K562 (cell line): ENCODE measurements around the gene PTPN9. TPM values are rescaled to one million over a fixed set of nuclear protein-coding genes. Genes with fewer than 3 reads are reported as not detected.

Source experiments
- CXXC5 ChIP-seq: fragments of 250-450 bp; sonication (Bioruptor Pico); IDR thresholded peaks from 2 replicates; pipeline ENCODE4 v1.8.0; 2022; ENCODE audit warnings: inconsistent platforms, mild to moderate bottlenecking, moderate library complexity
- FOXK2 ChIP-seq, 2 experiments: fragments of 450-650 bp; IDR thresholded peaks in 1 of 2; conservative IDR thresholded peaks in 1 of 2; 2 replicates each; pipeline ENCODE4 v1.6.1; 2016; ENCODE audit warnings: low read depth in 2 of 2, mild to moderate bottlenecking in 1 of 2
- HDAC1 ChIP-seq, 2 experiments: fragments of 450-650 bp; IDR thresholded peaks; 2 replicates each; pipeline ENCODE4 v1.6.1; 2016 to 2017; ENCODE audit warnings: inconsistent platforms in 1 of 2, mild to moderate bottlenecking in 1 of 2, moderate library complexity in 1 of 2
- L3MBTL2 ChIP-seq: fragments of 450-650 bp; IDR thresholded peaks from 2 replicates; pipeline ENCODE4 v1.6.1; 2016; ENCODE audit warnings: mild to moderate bottlenecking, moderate library complexity
- RBM15 ChIP-seq: fragments of 200-400 bp; formaldehyde crosslinking; IDR thresholded peaks from 2 replicates; pipeline ENCODE4 v1.6.1; 2018; ENCODE audit warnings: mild to moderate bottlenecking, low read length, moderate library complexity; ENCODE audit not compliant: insufficient read depth
- RCOR1 ChIP-seq, 2 experiments: IDR thresholded peaks; 2 replicates each; pipeline ENCODE4 v1.6.1; 2012; ENCODE audit warnings: low read depth in 2 of 2, low read length in 2 of 2, borderline replicate concordance in 1 of 2, improper control_type of control experiment in 1 of 2
- YY1 ChIP-seq, 3 experiments: IDR thresholded peaks; 2 replicates each; pipeline ENCODE4 v1.6.1; 2011; ENCODE audit warnings: low read length in 2 of 3, mild to moderate bottlenecking in 2 of 3, moderate library complexity in 2 of 3, borderline replicate concordance in 1 of 3, control low read depth in 1 of 3, low read depth in 1 of 3; ENCODE audit not compliant: insufficient read depth in 3 of 3, insufficient replicate concordance in 2 of 3, control insufficient read depth in 1 of 3, insufficient read length in 1 of 3; ENCODE audit errors: extremely low read depth in 1 of 3
- ZC3H11A ChIP-seq: IDR thresholded peaks from 2 replicates; pipeline ENCODE4 v1.6.1; 2012; ENCODE audit warnings: low read depth, low read length, improper control_type of control experiment
- ZKSCAN1 ChIP-seq: fragments of 150-350 bp; IDR thresholded peaks from 2 replicates; pipeline ENCODE4 v1.6.1; 2016; ENCODE audit warnings: low read depth, low read length
- ZNF561 ChIP-seq: fragments of 450-650 bp; formaldehyde crosslinking; conservative IDR thresholded peaks from 2 replicates; pipeline ENCODE4 v1.4.0; 2020; ENCODE audit warnings: mild to moderate bottlenecking, moderate library complexity
- polyA plus RNA-seq, 8 experiments: library from polyadenylated mRNA; depleted of rRNA in 4 of 8; stranded (reverse) in 5 of 8; unstranded in 3 of 8; fragments of >200 nt; fragmentation: Nextera tagmentation in 2 of 8; fragmentation: Illumina TruSeq in 1 of 8; extraction: Ambion mirVana in 2 of 8; extraction: Trizol in 1 of 8; gene quantifications; 2 replicates each; pipeline versions ENCODE4 v1.2.1 to v1.2.3, GENCODE V29; 2011 to 2014; ENCODE audit warnings: inconsistent platforms in 1 of 8, missing spikeins in 1 of 8
- total RNA-seq, 7 experiments: library from RNA; depleted of rRNA in 6 of 7; stranded (reverse); fragments of >200 nt in 6 of 7; fragmentation: Illumina TruSeq in 2 of 7; extraction: Trizol in 2 of 7; gene quantifications; 2 replicates each; pipeline versions ENCODE4 v1.2.1 to v1.2.3, GENCODE V29; 2011 to 2021; ENCODE audit warnings: low replicate concordance in 1 of 7
- TF ChIP-seq, protein P1 (sequence below): fragments of 200-600 bp; sonication (generic); IDR thresholded peaks from one replicate; pipeline ENCODE4 v1.6.1; 2012; ENCODE audit warnings: mild to moderate bottlenecking, low read depth, low read length, inconsistent platforms
- TF ChIP-seq, protein P2 (sequence below): fragments of 450-650 bp; IDR thresholded peaks from 2 replicates; pipeline ENCODE4 v1.6.1; 2016; ENCODE audit warnings: low read depth, mild to moderate bottlenecking, moderate library complexity

Gene PTPN9
- total and polyA plus RNA-seq, 9 of the 15 experiments (the other 6 are each of a cell fraction or from before 2014, with no cell fraction given): 5.0 to 24.0 (median 14.2) TPM

DNA sequence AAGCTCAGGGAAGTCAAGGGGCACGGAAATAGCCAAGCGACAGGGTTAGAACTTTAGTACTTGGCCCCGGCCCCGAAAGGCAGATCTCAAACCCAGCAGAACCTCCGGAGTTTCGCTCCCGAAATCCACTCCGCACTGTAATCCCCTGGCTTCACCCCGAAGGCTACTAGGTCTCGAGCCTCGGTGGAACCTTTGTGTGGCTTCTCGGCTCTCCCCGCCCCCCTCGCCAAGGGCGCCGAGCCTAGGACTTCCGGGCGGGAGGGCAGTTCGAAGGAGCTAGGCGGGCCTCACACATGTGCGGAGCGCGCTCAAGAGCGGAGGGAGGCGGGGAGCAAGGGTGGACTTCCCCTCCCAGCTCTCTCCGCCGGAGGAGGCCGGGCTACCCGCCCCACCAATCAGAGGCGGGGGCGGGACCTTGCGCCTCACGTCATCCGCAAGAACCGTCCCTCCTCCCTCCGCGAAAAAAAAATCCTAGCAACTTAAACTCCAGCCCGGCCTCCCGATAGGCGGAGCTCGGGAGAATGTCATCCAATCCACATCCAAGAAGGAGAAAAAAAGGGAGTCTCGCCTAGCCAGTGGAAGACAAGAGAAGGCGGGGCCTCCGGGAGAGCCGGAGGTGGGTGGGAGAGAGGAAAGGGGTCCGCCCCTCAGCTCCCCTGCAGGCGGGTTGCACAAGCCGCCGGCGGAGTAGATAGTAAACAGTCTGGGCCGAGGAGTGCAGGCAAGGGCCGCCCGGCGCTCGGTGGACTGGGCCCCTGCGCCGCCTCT is 125.2 kb downstream of the PTPN9 start (continued):
- TF ChIP-seq, protein P1, sequence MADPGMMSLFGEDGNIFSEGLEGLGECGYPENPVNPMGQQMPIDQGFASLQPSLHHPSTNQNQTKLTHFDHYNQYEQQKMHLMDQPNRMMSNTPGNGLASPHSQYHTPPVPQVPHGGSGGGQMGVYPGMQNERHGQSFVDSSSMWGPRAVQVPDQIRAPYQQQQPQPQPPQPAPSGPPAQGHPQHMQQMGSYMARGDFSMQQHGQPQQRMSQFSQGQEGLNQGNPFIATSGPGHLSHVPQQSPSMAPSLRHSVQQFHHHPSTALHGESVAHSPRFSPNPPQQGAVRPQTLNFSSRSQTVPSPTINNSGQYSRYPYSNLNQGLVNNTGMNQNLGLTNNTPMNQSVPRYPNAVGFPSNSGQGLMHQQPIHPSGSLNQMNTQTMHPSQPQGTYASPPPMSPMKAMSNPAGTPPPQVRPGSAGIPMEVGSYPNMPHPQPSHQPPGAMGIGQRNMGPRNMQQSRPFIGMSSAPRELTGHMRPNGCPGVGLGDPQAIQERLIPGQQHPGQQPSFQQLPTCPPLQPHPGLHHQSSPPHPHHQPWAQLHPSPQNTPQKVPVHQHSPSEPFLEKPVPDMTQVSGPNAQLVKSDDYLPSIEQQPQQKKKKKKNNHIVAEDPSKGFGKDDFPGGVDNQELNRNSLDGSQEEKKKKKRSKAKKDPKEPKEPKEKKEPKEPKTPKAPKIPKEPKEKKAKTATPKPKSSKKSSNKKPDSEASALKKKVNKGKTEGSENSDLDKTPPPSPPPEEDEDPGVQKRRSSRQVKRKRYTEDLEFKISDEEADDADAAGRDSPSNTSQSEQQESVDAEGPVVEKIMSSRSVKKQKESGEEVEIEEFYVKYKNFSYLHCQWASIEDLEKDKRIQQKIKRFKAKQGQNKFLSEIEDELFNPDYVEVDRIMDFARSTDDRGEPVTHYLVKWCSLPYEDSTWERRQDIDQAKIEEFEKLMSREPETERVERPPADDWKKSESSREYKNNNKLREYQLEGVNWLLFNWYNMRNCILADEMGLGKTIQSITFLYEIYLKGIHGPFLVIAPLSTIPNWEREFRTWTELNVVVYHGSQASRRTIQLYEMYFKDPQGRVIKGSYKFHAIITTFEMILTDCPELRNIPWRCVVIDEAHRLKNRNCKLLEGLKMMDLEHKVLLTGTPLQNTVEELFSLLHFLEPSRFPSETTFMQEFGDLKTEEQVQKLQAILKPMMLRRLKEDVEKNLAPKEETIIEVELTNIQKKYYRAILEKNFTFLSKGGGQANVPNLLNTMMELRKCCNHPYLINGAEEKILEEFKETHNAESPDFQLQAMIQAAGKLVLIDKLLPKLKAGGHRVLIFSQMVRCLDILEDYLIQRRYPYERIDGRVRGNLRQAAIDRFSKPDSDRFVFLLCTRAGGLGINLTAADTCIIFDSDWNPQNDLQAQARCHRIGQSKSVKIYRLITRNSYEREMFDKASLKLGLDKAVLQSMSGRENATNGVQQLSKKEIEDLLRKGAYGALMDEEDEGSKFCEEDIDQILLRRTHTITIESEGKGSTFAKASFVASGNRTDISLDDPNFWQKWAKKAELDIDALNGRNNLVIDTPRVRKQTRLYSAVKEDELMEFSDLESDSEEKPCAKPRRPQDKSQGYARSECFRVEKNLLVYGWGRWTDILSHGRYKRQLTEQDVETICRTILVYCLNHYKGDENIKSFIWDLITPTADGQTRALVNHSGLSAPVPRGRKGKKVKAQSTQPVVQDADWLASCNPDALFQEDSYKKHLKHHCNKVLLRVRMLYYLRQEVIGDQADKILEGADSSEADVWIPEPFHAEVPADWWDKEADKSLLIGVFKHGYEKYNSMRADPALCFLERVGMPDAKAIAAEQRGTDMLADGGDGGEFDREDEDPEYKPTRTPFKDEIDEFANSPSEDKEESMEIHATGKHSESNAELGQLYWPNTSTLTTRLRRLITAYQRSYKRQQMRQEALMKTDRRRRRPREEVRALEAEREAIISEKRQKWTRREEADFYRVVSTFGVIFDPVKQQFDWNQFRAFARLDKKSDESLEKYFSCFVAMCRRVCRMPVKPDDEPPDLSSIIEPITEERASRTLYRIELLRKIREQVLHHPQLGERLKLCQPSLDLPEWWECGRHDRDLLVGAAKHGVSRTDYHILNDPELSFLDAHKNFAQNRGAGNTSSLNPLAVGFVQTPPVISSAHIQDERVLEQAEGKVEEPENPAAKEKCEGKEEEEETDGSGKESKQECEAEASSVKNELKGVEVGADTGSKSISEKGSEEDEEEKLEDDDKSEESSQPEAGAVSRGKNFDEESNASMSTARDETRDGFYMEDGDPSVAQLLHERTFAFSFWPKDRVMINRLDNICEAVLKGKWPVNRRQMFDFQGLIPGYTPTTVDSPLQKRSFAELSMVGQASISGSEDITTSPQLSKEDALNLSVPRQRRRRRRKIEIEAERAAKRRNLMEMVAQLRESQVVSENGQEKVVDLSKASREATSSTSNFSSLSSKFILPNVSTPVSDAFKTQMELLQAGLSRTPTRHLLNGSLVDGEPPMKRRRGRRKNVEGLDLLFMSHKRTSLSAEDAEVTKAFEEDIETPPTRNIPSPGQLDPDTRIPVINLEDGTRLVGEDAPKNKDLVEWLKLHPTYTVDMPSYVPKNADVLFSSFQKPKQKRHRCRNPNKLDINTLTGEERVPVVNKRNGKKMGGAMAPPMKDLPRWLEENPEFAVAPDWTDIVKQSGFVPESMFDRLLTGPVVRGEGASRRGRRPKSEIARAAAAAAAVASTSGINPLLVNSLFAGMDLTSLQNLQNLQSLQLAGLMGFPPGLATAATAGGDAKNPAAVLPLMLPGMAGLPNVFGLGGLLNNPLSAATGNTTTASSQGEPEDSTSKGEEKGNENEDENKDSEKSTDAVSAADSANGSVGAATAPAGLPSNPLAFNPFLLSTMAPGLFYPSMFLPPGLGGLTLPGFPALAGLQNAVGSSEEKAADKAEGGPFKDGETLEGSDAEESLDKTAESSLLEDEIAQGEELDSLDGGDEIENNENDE: no peak
- TF ChIP-seq, protein P2, sequence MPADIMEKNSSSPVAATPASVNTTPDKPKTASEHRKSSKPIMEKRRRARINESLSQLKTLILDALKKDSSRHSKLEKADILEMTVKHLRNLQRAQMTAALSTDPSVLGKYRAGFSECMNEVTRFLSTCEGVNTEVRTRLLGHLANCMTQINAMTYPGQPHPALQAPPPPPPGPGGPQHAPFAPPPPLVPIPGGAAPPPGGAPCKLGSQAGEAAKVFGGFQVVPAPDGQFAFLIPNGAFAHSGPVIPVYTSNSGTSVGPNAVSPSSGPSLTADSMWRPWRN: 0 out of 2 replicates have a peak, but pooled peaks have one; percentile 4
- peak; percentile 67 for TF ChIP-seq CXXC5 (CRISPR knock-in tag)
- peak in 1 of 2 experiments; percentile 86; a peak in 2 of 4 replicates for TF ChIP-seq HDAC1 (IDR thresholded peaks at IDR 0.05)
- TF ChIP-seq RBM15: no peak
- TF ChIP-seq ZC3H11A: no peak
- peak in 1 of 2 experiments; percentile 16; a peak in 1 of 4 replicates for TF ChIP-seq FOXK2 (conservative IDR thresholded peaks at IDR 0.05 in 1 of 2, IDR thresholded peaks at IDR 0.05 in 1 of 2; ENCODE audit: low read depth in 2 of 2)
- peak in 1 of 2 experiments; percentile 9; a peak in 1 of 4 replicates for TF ChIP-seq RCOR1 (IDR thresholded peaks at IDR 0.05; ENCODE audit: borderline replicate concordance in 1 of 2, low read depth in 2 of 2, low read length in 2 of 2)
- TF ChIP-seq ZKSCAN1: no peak
- peak in 2 of 3 experiments; percentile 9 to 50 for TF ChIP-seq YY1 (IDR thresholded peaks at IDR 0.05; ENCODE audit: borderline replicate concordance in 1 of 3, control insufficient read depth in 1 of 3, extremely low read depth in 1 of 3, insufficient read depth in 3 of 3, insufficient read length in 1 of 3, insufficient replicate concordance in 2 of 3, low read depth in 1 of 3, low read length in 2 of 3)
- TF ChIP-seq ZNF561: no peak
- TF ChIP-seq L3MBTL2: peak; percentile 95
